ENCODE measurements around the gene MYCN. TPM values are rescaled to one million over a fixed set of nuclear protein-coding genes. Genes with fewer than 3 reads are reported as not detected.

Gene MYCN
- total and polyA plus RNA-seq, 4 donors = 0.16 to 1.3 TPM; not detected in 2

GRCh38 chr2:15894481-15895144, 45.7 kb upstream of the MYCN start:
- Histone ChIP-seq H3K4me1 (ENCODE audit: control insufficient read depth in 4 of 4, insufficient read depth in 4 of 4, low read length in 3 of 4) (no peaks in the 10 kb centered on the region), H3K27ac (ENCODE audit: low read depth in 1 of 2, low read length in 2 of 2) (no peak overlapping the region), H3K36me3 (ENCODE audit: control insufficient read depth in 4 of 4, insufficient read depth in 3 of 4, low read depth in 1 of 4, low read length in 3 of 4) (no peaks in the 10 kb centered on the region), H3K4me3 (ENCODE audit: low read depth in 1 of 3, low read length in 3 of 3) (no peak overlapping the region), H3K9ac (ENCODE audit: low read depth in 1 of 2, low read length in 2 of 2) (no peak overlapping the region), H3K27me3 (ENCODE audit: control insufficient read depth in 4 of 4, insufficient read depth in 4 of 4, low read length in 3 of 4) (no peaks in the 10 kb centered on the region), H3K9me3 (ENCODE audit: control insufficient read depth in 4 of 4, low read length in 3 of 4) (peaks cover 2 to 6% (median 3%) of the 10 kb centered on the region in 4 donors)
- TF ChIP-seq JUND (IDR thresholded peaks at IDR 0.05) = no peak
- no peak for TF ChIP-seq GABPA (IDR thresholded peaks at IDR 0.05 in 1 of 2, conservative IDR thresholded peaks at IDR 0.05 in 1 of 2)
- TF ChIP-seq YY1 (IDR thresholded peaks at IDR 0.05) = no peak
- no peak for TF ChIP-seq FOXA2 (IDR thresholded peaks at IDR 0.05)
- no peak for TF ChIP-seq HNF4A (conservative IDR thresholded peaks at IDR 0.05)
- no peak for TF ChIP-seq HNF4G (IDR thresholded peaks at IDR 0.05)
- TF ChIP-seq ZBTB33 (IDR thresholded peaks at IDR 0.05) = no peak
- no peak for TF ChIP-seq TAF1 (conservative IDR thresholded peaks at IDR 0.05)
- 83% methylated on average over 8 of the region's 8 CpGs for WGBS
- DNase-seq (ENCODE audit: low spot score) = no peak

GRCh38 chr2:15895615-15896469, 44.5 kb upstream of the MYCN start:
- Histone ChIP-seq H3K36me3 (ENCODE audit: control insufficient read depth in 4 of 4, insufficient read depth in 3 of 4, low read depth in 1 of 4, low read length in 3 of 4) (no peaks in the 10 kb centered on the region), H3K9ac (ENCODE audit: low read depth in 1 of 2, low read length in 2 of 2) (no peak overlapping the region), H3K4me3 (ENCODE audit: low read depth in 1 of 3, low read length in 3 of 3) (no peak overlapping the region), H3K4me1 (ENCODE audit: control insufficient read depth in 4 of 4, insufficient read depth in 4 of 4, low read length in 3 of 4) (no peaks in the 10 kb centered on the region), H3K9me3 (ENCODE audit: control insufficient read depth in 4 of 4, low read length in 3 of 4) (peaks cover 2 to 6% (median 3%) of the 10 kb centered on the region in 4 donors), H3K27ac (ENCODE audit: low read depth in 1 of 2, low read length in 2 of 2) (no peak overlapping the region), H3K27me3 (ENCODE audit: control insufficient read depth in 4 of 4, insufficient read depth in 4 of 4, low read length in 3 of 4) (no peaks in the 10 kb centered on the region)
- TF ChIP-seq JUND (IDR thresholded peaks at IDR 0.05) = no peak
- TF ChIP-seq FOXA1 (IDR thresholded peaks at IDR 0.05) = no peak
- no peak for DNase-seq (ENCODE audit: low spot score)
- WGBS = 84% methylated on average over 7 of the region's 7 CpGs

GRCh38 chr2:15896859-15897258, 43.5 kb upstream of the MYCN start:
- no peak for DNase-seq (ENCODE audit: low spot score)
- no peak overlapping the region for H3K9ac ChIP-seq (ENCODE audit: low read depth in 1 of 2, low read length in 2 of 2)
- H3K9me3 ChIP-seq (ENCODE audit: control insufficient read depth in 4 of 4, low read length in 3 of 4) = peaks cover 2 to 6% (median 3%) of the 10 kb centered on the region in 4 donors
- H3K4me3 ChIP-seq (ENCODE audit: low read depth in 1 of 3, low read length in 3 of 3) = no peak overlapping the region
- H3K4me1 ChIP-seq (ENCODE audit: control insufficient read depth in 4 of 4, insufficient read depth in 4 of 4, low read length in 3 of 4) = no peaks in the 10 kb centered on the region
- no peak overlapping the region for H3K27ac ChIP-seq (ENCODE audit: low read depth in 1 of 2, low read length in 2 of 2)
- TF ChIP-seq SP1 (IDR thresholded peaks at IDR 0.05) (no peak), HNF4A (conservative IDR thresholded peaks at IDR 0.05) (no peak), FOXA1 (IDR thresholded peaks at IDR 0.05) (no peak), ZBTB33 (IDR thresholded peaks at IDR 0.05) (no peak), JUND (IDR thresholded peaks at IDR 0.05) (no peak), REST (IDR thresholded peaks at IDR 0.05) (no peak), HNF4G (IDR thresholded peaks at IDR 0.05) (no peak), RAD21 (IDR thresholded peaks at IDR 0.05) (no peak), NR2F2 (IDR thresholded peaks at IDR 0.05) (no peak), YY1 (IDR thresholded peaks at IDR 0.05) (no peak), MAX (IDR thresholded peaks at IDR 0.05) (no peak)
- 95% methylated on average over 4 of the region's 4 CpGs for WGBS
- no peaks in the 10 kb centered on the region for H3K27me3 ChIP-seq (ENCODE audit: control insufficient read depth in 4 of 4, insufficient read depth in 4 of 4, low read length in 3 of 4)
- no peaks in the 10 kb centered on the region for H3K36me3 ChIP-seq (ENCODE audit: control insufficient read depth in 4 of 4, insufficient read depth in 3 of 4, low read depth in 1 of 4, low read length in 3 of 4)
